Measurements from ENCODE around the gene CNTROB. TPM values are rescaled to one million over a fixed set of nuclear protein-coding genes. Genes with fewer than 3 reads are reported as not detected.

Gene CNTROB
- 30.6 TPM for total RNA-seq

GRCh38 chr17:7931709-7932482, at the start of gene CNTROB, which contains the start of gene TRAPPC1:
CNTROB (plus strand) TSS chr17:7932206; CDS start chr17:7933080, 874 bp downstream.
TRAPPC1 (minus strand) TSS chr17:7931946; CDS start chr17:7931829, 117 bp downstream.

DNA sequence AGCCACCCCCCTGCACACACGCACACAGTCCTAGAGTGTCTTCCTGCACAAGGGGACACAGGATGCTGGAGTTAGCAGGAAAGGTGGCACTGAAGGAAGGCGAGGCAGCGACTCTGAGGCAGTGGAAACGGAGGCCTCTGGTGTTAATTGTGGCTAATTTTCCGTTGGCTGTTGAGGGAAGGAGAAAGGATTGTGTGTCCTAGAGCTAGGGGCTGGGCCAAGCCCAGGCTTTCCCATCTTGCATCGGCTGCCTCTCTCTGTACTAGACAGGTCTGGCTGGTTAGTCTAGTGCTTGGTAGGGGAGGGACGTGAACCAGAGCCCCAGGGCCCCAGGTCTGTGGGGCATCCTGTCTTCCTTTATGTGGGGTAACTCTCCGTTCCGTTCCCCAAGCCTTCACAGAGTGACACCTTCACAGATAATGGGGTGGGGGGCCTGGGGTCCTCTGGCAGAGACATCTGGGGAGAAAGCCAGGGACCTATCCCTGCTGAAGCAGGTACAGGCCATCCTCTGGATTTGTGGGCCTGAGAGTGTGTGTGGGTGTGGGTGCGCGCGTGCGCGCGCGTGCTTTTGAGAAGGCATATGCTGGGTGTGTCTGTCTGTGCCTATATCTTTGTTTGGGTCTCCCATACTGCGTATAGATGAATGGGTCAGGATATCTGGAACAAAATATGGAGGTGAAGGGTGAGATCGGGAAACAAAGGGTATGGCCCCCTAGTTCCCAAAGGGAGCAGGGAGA, 43.7 kb upstream of the CNTROB start, which contains the start of gene CHD3:
Gene CHD3, plus strand, starts transcription at position 606 of the 737 bp plus-strand sequence. CDS start 212 bp downstream, outside the sequence.

DNA sequence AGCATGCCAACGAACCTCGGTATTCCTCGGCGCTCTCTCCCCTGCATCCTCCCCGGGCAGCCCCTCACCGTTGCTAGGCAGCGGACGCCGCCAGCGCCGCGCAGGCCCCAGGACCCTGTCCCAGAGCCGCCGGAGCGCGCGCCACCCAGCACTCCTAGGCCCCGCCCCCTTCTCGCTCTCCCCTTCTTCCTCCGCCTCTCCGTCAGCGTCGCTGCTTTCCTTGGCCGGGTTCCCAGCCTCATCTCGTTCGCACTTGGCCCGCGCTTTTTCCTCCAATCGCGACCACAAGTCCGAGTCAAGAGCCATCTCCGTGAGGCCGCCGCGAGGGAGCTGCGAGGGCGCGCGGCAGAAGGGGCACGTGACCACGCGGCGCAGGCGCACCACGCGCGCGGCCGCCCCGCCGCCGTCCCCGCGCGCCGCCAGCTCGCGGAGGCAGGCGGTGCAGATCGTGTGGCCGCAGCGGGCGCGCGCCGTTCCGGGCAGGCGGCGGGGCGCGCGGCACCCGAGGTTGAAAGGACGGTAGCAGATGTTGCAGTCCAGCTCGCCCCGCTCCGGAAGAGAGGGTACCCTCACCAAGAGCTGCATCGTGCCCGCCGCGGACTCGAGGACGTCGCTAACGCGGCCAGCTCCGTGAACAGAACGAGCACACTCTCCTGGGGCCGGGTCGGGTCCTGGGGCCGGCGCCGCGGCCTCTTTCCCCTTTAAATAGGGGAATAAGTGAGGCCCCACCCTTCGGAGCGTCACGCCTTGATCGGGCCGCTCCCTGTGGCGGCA, 16.2 kb upstream of the CNTROB start, which contains the start of gene RNF227:
Gene RNF227, minus strand, starts transcription at position 679 of the 774 bp plus-strand sequence. Its CDS starts 94 bp downstream, at position 585.

GRCh38 chr17:7929158-7930023, 2.6 kb upstream of the CNTROB start, which contains the start of gene KCNAB3:
KCNAB3 (minus strand) TSS chr17:7929856; CDS start chr17:7929435, 421 bp downstream.

Other genes with a start within 250 kb of the CNTROB start
- 27.9 TPM for gene TP53, start 244.7 kb upstream of the CNTROB start, total RNA-seq
- gene WRAP53, start 243.7 kb upstream of the CNTROB start, total RNA-seq = 5.6 TPM
- 10.0 TPM for gene EFNB3, start 227.0 kb upstream of the CNTROB start, total RNA-seq
- gene DNAH2, start 214.5 kb upstream of the CNTROB start, total RNA-seq = 0.60 TPM
- 24.5 TPM for gene KDM6B, start 98.0 kb upstream of the CNTROB start, total RNA-seq
- gene TMEM88, start 77.1 kb upstream of the CNTROB start, total RNA-seq = 4.4 TPM
- gene NAA38, start 74.6 kb upstream of the CNTROB start, total RNA-seq = 24.0 TPM
- gene CYB5D1, start 74.2 kb upstream of the CNTROB start, total RNA-seq = 24.2 TPM
- 140 TPM for gene CHD3, start 43.4 kb upstream of the CNTROB start, total RNA-seq
- gene RNF227, start 15.9 kb upstream of the CNTROB start, total RNA-seq = 32.9 TPM
- gene KCNAB3, start 2.4 kb upstream of the CNTROB start, total RNA-seq = 8.0 TPM
- gene TRAPPC1, start 260 bp upstream of the CNTROB start, total RNA-seq = 35.0 TPM
- gene GUCY2D, start 70.4 kb downstream of the CNTROB start, total RNA-seq = 26.8 TPM
- gene ALOX15B, start 106.9 kb downstream of the CNTROB start, total RNA-seq = 0.27 TPM
- gene ALOX12B, start 155.5 kb downstream of the CNTROB start, total RNA-seq = 0.99 TPM
- gene ALOXE3, start 186.3 kb downstream of the CNTROB start, total RNA-seq = not detected
- not detected for gene HES7, start 191.9 kb downstream of the CNTROB start, total RNA-seq
- 75.9 TPM for gene PER1, start 220.2 kb downstream of the CNTROB start, total RNA-seq
- 47.6 TPM for gene VAMP2, start 230.7 kb downstream of the CNTROB start, total RNA-seq
- gene TMEM107, start 244.2 kb downstream of the CNTROB start, total RNA-seq = 34.0 TPM

Measured in camera-type eye (tissue), 1 donor.